Activated B cell treated with CpG ODN at 0.5 μM for 24 hours (primary cell): ENCODE results near the gene BRDT. TPM values are rescaled to one million over a fixed set of nuclear protein-coding genes. Genes with fewer than 3 reads are reported as not detected.

ENCODE experiments used
- ATAC-seq: fragments of 200-7000 bp; cut with Tn5 transposase; one replicate; pipeline ENCODE4 v1.10.0; 2021; ENCODE audit warnings: low read depth, mild to moderate bottlenecking, moderate library complexity
- CTCF ChIA-PET: fragments of 350-600 bp; sonication (Branson Sonifier 250); formaldehyde crosslinking; loops from one replicate; lab custom pipeline; 2021; ENCODE audit warnings: antibody characterized with exemption; lab: Charles Lee
- POLR2A ChIA-PET: fragments of 350-600 bp; sonication (Branson Sonifier 250); formaldehyde crosslinking; loops from one replicate; lab custom pipeline; 2021; ENCODE audit warnings: antibody characterized with exemption; lab: Charles Lee
- DNase-seq: peaks from one replicate; pipeline ENCODE4 v3.0.0; 2022
- H3K27ac Mint-ChIP-seq: one replicate; pipeline ENCODE4 v1.8.0; 2020; ENCODE audit warnings: mixed read lengths
- H3K27me3 Mint-ChIP-seq: one replicate; pipeline ENCODE4 v1.8.0; 2021; ENCODE audit warnings: mixed read lengths
- H3K36me3 Mint-ChIP-seq: one replicate; pipeline ENCODE4 v1.8.0; 2021; ENCODE audit warnings: low read depth, mixed read lengths
- H3K4me1 Mint-ChIP-seq: one replicate; pipeline ENCODE4 v1.8.0; 2021; ENCODE audit warnings: mixed read lengths
- H3K4me3 Mint-ChIP-seq: one replicate; pipeline ENCODE4 v1.8.0; 2020; ENCODE audit warnings: mild to moderate bottlenecking, mixed read lengths
- H3K9me3 Mint-ChIP-seq: one replicate; pipeline ENCODE4 v1.8.0; 2020; ENCODE audit warnings: mixed read lengths
- intact Hi-C: fragments of 100-400 bp; cut with micrococcal nuclease; formaldehyde crosslinking; loops from one replicate; pipeline ENCODE4 v1.15.1; 2024
- total RNA-seq: library from RNA; stranded (reverse); gene quantifications from 2 replicates; pipeline ENCODE4 v1.2.3, GENCODE V29; 2022
- TF ChIP-seq, protein P1 (sequence below): fragments of 200-600 bp; IDR thresholded peaks from one replicate; pipeline ENCODE4 v1.8.0; 2022; ENCODE audit warnings: antibody characterized with exemption, mild to moderate bottlenecking

BRDT gene
- not detected in 2 replicates for total RNA-seq

GRCh38 chr1:91949356-91949699, at the start of gene BRDT:
BRDT (plus strand) TSS chr1:91949401; CDS start chr1:91962755, 13,354 bp downstream.
- CTCF ChIA-PET = no interaction called here
- Mint-ChIP-seq H3K27ac (no peak within 1 kb of the TSS), H3K36me3 (no peaks in the 10 kb centered on the region), H3K4me1 (no peaks in the 10 kb centered on the region), H3K27me3 (peaks cover 2% of the 10 kb centered on the region), H3K4me3 (no peak within 1 kb of the TSS), H3K9me3 (no peaks in the 10 kb centered on the region)
- ATAC-seq (no peak), DNase-seq (no peak)
- TF ChIP-seq, protein P1, sequence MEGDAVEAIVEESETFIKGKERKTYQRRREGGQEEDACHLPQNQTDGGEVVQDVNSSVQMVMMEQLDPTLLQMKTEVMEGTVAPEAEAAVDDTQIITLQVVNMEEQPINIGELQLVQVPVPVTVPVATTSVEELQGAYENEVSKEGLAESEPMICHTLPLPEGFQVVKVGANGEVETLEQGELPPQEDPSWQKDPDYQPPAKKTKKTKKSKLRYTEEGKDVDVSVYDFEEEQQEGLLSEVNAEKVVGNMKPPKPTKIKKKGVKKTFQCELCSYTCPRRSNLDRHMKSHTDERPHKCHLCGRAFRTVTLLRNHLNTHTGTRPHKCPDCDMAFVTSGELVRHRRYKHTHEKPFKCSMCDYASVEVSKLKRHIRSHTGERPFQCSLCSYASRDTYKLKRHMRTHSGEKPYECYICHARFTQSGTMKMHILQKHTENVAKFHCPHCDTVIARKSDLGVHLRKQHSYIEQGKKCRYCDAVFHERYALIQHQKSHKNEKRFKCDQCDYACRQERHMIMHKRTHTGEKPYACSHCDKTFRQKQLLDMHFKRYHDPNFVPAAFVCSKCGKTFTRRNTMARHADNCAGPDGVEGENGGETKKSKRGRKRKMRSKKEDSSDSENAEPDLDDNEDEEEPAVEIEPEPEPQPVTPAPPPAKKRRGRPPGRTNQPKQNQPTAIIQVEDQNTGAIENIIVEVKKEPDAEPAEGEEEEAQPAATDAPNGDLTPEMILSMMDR = no peak
- POLR2A ChIA-PET = no interaction called here
- intact Hi-C loops = no loop called here

GRCh38 chr1:91900562-91900961, 48.6 kb upstream of the BRDT start:
- Mint-ChIP-seq H3K9me3 (no peaks in the 10 kb centered on the region), H3K27ac (no peak overlapping the region), H3K36me3 (no peaks in the 10 kb centered on the region), H3K4me3 (no peak overlapping the region), H3K27me3 (peaks cover 15% of the 10 kb centered on the region), H3K4me1 (no peaks in the 10 kb centered on the region)
- DNase-seq (no peak), ATAC-seq (no peak)
- TF ChIP-seq, protein P1 = no peak
- CTCF ChIA-PET = interaction anchor here (1.5 kb wide), 1 partner anchor 25 kb away, joined by 4 read pairs; no protein-coding TSS in a partner anchor
- POLR2A ChIA-PET = no interaction called here
- intact Hi-C loops = no loop called here

DNA sequence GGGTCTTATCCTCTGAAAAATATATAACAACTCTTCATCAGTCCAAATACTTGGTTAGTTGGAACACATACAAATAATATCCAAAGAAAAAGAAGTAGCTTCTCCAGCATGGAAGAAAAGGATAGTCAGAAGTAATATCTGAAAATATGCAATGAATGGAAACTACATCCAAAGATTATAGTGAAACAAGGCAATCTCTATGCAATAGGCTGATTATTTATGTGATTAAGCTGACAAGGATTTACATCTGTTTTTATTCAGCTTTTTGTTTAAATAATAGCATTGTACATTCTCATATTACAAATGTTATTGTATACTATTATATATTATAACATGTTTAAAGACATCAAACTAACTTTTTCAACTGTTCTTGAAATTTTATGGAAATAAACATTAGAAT, 48.0 kb upstream of the BRDT start:
- Mint-ChIP-seq H3K27me3 (peaks cover 11% of the 10 kb centered on the region), H3K27ac (no peak overlapping the region), H3K9me3 (no peaks in the 10 kb centered on the region), H3K4me3 (no peak overlapping the region), H3K4me1 (no peaks in the 10 kb centered on the region), H3K36me3 (no peaks in the 10 kb centered on the region)
- ChIA-PET CTCF (interaction anchor here (1.5 kb wide), 1 partner anchor 24 kb away, joined by 4 read pairs; no protein-coding TSS in a partner anchor), POLR2A (no interaction called here)
- ATAC-seq = no peak
- TF ChIP-seq, protein P1 = no peak
- DNase-seq = no peak
- intact Hi-C loops = no loop called here

DNA sequence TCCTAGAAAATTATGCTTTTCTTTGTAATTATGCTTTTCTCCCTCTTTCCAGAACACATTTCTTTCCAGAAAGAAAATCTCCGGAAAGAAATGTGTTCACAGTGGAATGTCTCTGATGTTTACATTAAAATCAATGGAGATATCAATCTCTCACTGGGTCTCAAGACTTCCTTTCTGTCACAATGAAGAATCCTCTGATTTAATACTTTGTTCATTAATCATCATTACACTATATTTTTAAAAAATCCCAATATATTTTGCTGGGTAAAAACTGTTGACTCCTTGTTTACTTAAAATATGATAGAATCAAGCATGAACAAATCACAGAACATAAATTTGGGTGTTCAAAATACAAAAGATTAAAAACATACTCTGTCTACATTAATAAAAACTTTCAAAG, 36.9 kb upstream of the BRDT start:
- Mint-ChIP-seq H3K4me1 (no peaks in the 10 kb centered on the region), H3K4me3 (no peak overlapping the region), H3K27me3 (no peaks in the 10 kb centered on the region), H3K36me3 (no peaks in the 10 kb centered on the region), H3K27ac (no peak overlapping the region), H3K9me3 (no peaks in the 10 kb centered on the region)
- no peak for ATAC-seq
- intact Hi-C loops = no loop called here
- TF ChIP-seq, protein P1 = no peak
- ChIA-PET CTCF (no interaction called here), POLR2A (no interaction called here)
- DNase-seq = no peak

GRCh38 chr1:91913018-91913417, 36.2 kb upstream of the BRDT start:
- POLR2A ChIA-PET = no interaction called here

More at GRCh38 chr1:91913018-91913417, 36.2 kb upstream of the BRDT start:
- Mint-ChIP-seq H3K36me3 (no peaks in the 10 kb centered on the region), H3K27ac (no peak overlapping the region), H3K4me1 (no peaks in the 10 kb centered on the region), H3K9me3 (no peaks in the 10 kb centered on the region), H3K27me3 (no peaks in the 10 kb centered on the region), H3K4me3 (no peak overlapping the region)
- TF ChIP-seq, protein P1 = no peak
- no peak for DNase-seq
- intact Hi-C loops = no loop called here
- no peak for ATAC-seq
- CTCF ChIA-PET = no interaction called here
